OCI-LY1 (cell line): ENCODE measurements around the gene ZNF518B.

ENCODE experiments used
- H2AFZ ChIP-seq: fragments of 200-600 bp; sonication (generic), shearing (Covaris generic); 2 replicates; pipeline ENCODE4 v1.6.0; 2014; ENCODE audit warnings: antibody characterized with exemption, mild to moderate bottlenecking, low read length
- H3F3A ChIP-seq: fragments of 200-600 bp; sonication (generic), shearing (Covaris generic); 2 replicates; pipeline ENCODE4 v1.6.0; 2014; ENCODE audit warnings: mild to moderate bottlenecking, antibody characterized with exemption, low read length, moderate library complexity; ENCODE audit not compliant: insufficient read depth
- H3K27ac ChIP-seq: fragments of 200-600 bp; sonication (generic); 2 replicates; pipeline ENCODE4 v1.5.1; 2014; ENCODE audit warnings: low read length, mixed run types, mild to moderate bottlenecking, low read depth; ENCODE audit not compliant: poor library complexity, severe bottlenecking
- H3K27me3 ChIP-seq: fragments of 200-600 bp; sonication (generic); 2 replicates; pipeline ENCODE4 v1.6.0; 2014; ENCODE audit warnings: antibody characterized with exemption, mild to moderate bottlenecking, low read length, moderate library complexity; ENCODE audit not compliant: insufficient read depth
- H3K36me3 ChIP-seq: fragments of 200-600 bp; sonication (generic); 2 replicates; pipeline ENCODE4 v1.6.1; 2014; ENCODE audit warnings: mild to moderate bottlenecking, antibody characterized with exemption, low read length, moderate library complexity, mixed read lengths; ENCODE audit not compliant: insufficient read depth
- H3K4me1 ChIP-seq: fragments of 200-600 bp; sonication (generic); 2 replicates; pipeline ENCODE4 v1.5.1; 2014; ENCODE audit warnings: mild to moderate bottlenecking, low read length, moderate library complexity; ENCODE audit not compliant: insufficient read depth, severe bottlenecking
- H3K4me2 ChIP-seq: fragments of 200-600 bp; sonication (generic), shearing (Covaris generic); 2 replicates; pipeline ENCODE4 v1.6.1; 2014; ENCODE audit warnings: low read length
- H3K4me3 ChIP-seq: fragments of 200-600 bp; sonication (generic); 2 replicates; pipeline ENCODE4 v1.5.1; 2014; ENCODE audit warnings: low read length, low read depth, mild to moderate bottlenecking, mixed read lengths; ENCODE audit not compliant: poor library complexity, severe bottlenecking
- H3K79me2 ChIP-seq: fragments of 200-600 bp; shearing (Covaris generic); 2 replicates; pipeline ENCODE4 v1.6.1; 2016; ENCODE audit warnings: mixed run types, low read length, mixed read lengths; ENCODE audit not compliant: insufficient read depth
- H3K9ac ChIP-seq: fragments of 200-600 bp; sonication (generic), shearing (Covaris generic); 2 replicates; pipeline ENCODE4 v1.6.1; 2014; ENCODE audit warnings: mild to moderate bottlenecking, low read length, mixed read lengths
- H3K9me2 ChIP-seq: fragments of 200-600 bp; sonication (generic), shearing (Covaris generic); 2 replicates; pipeline ENCODE4 v1.6.1; 2014; ENCODE audit warnings: low read depth, mild to moderate bottlenecking, low read length, mixed read lengths
- H3K9me3 ChIP-seq: fragments of 200-600 bp; shearing (Covaris generic); 2 replicates; pipeline ENCODE4 v1.6.1; 2014; ENCODE audit warnings: low read length, mixed read lengths
- H4K20me1 ChIP-seq: fragments of 200-600 bp; sonication (generic), shearing (Covaris generic); 2 replicates; pipeline ENCODE4 v1.6.0; 2016; ENCODE audit warnings: mild to moderate bottlenecking, low read length; ENCODE audit not compliant: insufficient read depth
- EZH2 ChIP-seq: fragments of 200-600 bp; sonication (generic), shearing (Covaris generic); IDR thresholded peaks from 2 replicates; pipeline ENCODE4 v1.8.0; 2017; ENCODE audit warnings: borderline replicate concordance, mixed run types, mild to moderate bottlenecking, antibody characterized with exemption, low read length, moderate library complexity, mixed read lengths
- TF ChIP-seq, protein P1 (sequence below): fragments of 200-600 bp; sonication (generic), shearing (Covaris generic); IDR thresholded peaks from 2 replicates; pipeline ENCODE4 v1.5.1; 2017; ENCODE audit warnings: mild to moderate bottlenecking, antibody characterized with exemption, low read length, moderate library complexity, mixed read lengths

Gene ZNF518B

GRCh38 chr4:10502717-10503116 lies 45.5 kb upstream of the ZNF518B start:
- H3K9me3 ChIP-seq = no peaks in the 10 kb centered on the region

DNA sequence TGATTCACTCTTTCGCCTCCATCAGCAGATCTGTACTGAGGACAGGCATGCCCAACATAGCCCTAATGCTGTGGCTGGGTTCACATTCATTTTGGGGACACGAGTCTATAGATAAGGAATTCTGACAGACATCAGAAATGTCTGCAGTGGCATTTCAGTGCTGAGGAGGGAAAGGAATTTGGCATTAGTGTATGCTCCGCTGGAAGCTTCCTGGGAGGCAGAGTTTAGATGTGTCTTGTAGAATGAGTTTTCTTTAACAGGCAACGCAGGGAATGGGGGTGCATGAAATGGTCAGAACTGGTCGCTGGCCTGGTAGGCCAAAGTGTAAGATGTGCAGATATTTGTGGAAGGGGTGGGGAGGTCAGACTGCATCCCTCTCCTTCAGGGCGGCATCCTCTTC lies 43.5 kb upstream of the ZNF518B start:
- no peaks in the 10 kb centered on the region for H3K9me2 ChIP-seq
- H3K4me3 ChIP-seq = no peak overlapping the region
- no peaks in the 10 kb centered on the region for H3F3A ChIP-seq
- TF ChIP-seq EZH2 = no peak
- TF ChIP-seq, protein P1, sequence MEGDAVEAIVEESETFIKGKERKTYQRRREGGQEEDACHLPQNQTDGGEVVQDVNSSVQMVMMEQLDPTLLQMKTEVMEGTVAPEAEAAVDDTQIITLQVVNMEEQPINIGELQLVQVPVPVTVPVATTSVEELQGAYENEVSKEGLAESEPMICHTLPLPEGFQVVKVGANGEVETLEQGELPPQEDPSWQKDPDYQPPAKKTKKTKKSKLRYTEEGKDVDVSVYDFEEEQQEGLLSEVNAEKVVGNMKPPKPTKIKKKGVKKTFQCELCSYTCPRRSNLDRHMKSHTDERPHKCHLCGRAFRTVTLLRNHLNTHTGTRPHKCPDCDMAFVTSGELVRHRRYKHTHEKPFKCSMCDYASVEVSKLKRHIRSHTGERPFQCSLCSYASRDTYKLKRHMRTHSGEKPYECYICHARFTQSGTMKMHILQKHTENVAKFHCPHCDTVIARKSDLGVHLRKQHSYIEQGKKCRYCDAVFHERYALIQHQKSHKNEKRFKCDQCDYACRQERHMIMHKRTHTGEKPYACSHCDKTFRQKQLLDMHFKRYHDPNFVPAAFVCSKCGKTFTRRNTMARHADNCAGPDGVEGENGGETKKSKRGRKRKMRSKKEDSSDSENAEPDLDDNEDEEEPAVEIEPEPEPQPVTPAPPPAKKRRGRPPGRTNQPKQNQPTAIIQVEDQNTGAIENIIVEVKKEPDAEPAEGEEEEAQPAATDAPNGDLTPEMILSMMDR = no peak
- no peaks in the 10 kb centered on the region for H4K20me1 ChIP-seq
- no peaks in the 10 kb centered on the region for H3K9me3 ChIP-seq
- no peak overlapping the region for H3K4me2 ChIP-seq
- no peak overlapping the region for H3K9ac ChIP-seq
- no peaks in the 10 kb centered on the region for H3K36me3 ChIP-seq
- H3K79me2 ChIP-seq = no peaks in the 10 kb centered on the region
- H3K4me1 ChIP-seq = no peaks in the 10 kb centered on the region
- no peak overlapping the region for H2AFZ ChIP-seq
- H3K27ac ChIP-seq = no peak overlapping the region
- H3K27me3 ChIP-seq = no peaks in the 10 kb centered on the region

More at GRCh38 chr4:10502717-10503116, 45.5 kb upstream of the ZNF518B start:
- no peaks in the 10 kb centered on the region for H4K20me1 ChIP-seq
- no peak overlapping the region for H2AFZ ChIP-seq
- no peak overlapping the region for H3K27ac ChIP-seq
- no peaks in the 10 kb centered on the region for H3K36me3 ChIP-seq
- no peaks in the 10 kb centered on the region for H3F3A ChIP-seq
- no peak overlapping the region for H3K9ac ChIP-seq
- H3K9me2 ChIP-seq = no peaks in the 10 kb centered on the region
- H3K79me2 ChIP-seq = no peaks in the 10 kb centered on the region
- H3K27me3 ChIP-seq = no peaks in the 10 kb centered on the region
- no peak overlapping the region for H3K4me2 ChIP-seq
- no peaks in the 10 kb centered on the region for H3K4me1 ChIP-seq
- TF ChIP-seq, protein P1 = no peak
- TF ChIP-seq EZH2 = no peak
- H3K4me3 ChIP-seq = no peak overlapping the region

- Histone ChIP-seq H3K9ac (no peak overlapping the region), H4K20me1 (no peaks in the 10 kb centered on the region), H3K9me2 (no peaks in the 10 kb centered on the region), H3K4me2 (no peak overlapping the region), H3F3A (no peaks in the 10 kb centered on the region), H3K27me3 (no peaks in the 10 kb centered on the region), H3K4me1 (no peaks in the 10 kb centered on the region), H3K9me3 (no peaks in the 10 kb centered on the region), H3K4me3 (no peak overlapping the region), H3K79me2 (no peaks in the 10 kb centered on the region), H3K27ac (no peak overlapping the region), H2AFZ (no peak overlapping the region), H3K36me3 (no peaks in the 10 kb centered on the region)
- TF ChIP-seq EZH2 = no peak
- TF ChIP-seq, protein P1 = no peak
Measured at GRCh38 chr4:10496200-10496599, 39.0 kb upstream of the ZNF518B start.
